Vagina (tissue), 2 donors: Measurements from ENCODE around the gene SPAG4.

Experiments
- POLR2AphosphoS5 ChIP-seq, 2 donors: sonication (generic); formaldehyde crosslinking; IDR thresholded peaks; one replicate each; pipeline ENCODE4 v1.9.0; 2017; ENCODE audit warnings: antibody characterized with exemption in 2 of 2, mild to moderate bottlenecking in 2 of 2, low read depth in 1 of 2; ENCODE audit not compliant: insufficient read depth in 1 of 2
- TF ChIP-seq, protein P1 (sequence below), 3 experiments: fragments of 450-650 bp in 2 of 3; fragments of 200-600 bp in 1 of 3; sonication (generic) in 1 of 3; IDR thresholded peaks; one replicate each; pipeline ENCODE4 v1.5.1; 2017 to 2019; ENCODE audit warnings: antibody characterized with exemption in 3 of 3, mild to moderate bottlenecking in 2 of 3, moderate library complexity in 2 of 3

DNA sequence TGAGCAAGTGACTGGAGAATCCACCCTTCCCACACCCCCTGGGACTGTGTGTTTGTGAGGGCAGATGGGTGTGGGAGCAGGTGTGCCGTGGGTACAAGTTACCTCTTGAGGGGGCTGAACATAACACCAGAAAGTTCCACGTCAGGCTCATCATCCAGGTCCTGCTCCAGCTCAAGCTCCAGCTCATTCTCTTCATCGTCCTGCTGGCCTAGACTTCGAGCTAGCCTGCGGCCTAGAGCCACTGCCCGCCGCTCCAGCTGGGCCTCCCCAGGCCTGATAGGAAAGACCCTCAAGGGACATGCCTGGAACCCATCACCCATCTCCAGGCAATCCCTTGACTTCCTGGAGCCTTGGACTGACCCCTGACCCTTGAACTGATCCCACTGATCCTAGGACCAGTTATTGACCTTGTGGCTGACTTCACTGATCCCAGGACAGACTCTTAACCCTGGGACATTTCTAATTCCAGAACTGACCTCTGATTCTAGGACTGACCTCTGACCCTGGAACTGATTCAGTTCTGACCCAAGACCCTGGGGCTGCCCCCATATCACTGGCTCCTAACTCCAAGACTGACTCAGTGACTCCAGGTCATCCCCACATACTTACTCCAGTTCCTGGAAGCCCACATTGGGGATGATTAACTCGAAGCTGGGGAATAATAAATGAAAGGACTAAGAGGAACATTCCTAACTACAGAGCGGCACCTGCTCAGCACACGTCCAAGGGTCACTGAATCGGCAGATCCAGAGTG is 11.8 kb upstream of the SPAG4 start:
- TF ChIP-seq, protein P1, sequence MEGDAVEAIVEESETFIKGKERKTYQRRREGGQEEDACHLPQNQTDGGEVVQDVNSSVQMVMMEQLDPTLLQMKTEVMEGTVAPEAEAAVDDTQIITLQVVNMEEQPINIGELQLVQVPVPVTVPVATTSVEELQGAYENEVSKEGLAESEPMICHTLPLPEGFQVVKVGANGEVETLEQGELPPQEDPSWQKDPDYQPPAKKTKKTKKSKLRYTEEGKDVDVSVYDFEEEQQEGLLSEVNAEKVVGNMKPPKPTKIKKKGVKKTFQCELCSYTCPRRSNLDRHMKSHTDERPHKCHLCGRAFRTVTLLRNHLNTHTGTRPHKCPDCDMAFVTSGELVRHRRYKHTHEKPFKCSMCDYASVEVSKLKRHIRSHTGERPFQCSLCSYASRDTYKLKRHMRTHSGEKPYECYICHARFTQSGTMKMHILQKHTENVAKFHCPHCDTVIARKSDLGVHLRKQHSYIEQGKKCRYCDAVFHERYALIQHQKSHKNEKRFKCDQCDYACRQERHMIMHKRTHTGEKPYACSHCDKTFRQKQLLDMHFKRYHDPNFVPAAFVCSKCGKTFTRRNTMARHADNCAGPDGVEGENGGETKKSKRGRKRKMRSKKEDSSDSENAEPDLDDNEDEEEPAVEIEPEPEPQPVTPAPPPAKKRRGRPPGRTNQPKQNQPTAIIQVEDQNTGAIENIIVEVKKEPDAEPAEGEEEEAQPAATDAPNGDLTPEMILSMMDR (IDR thresholded peaks at IDR 0.05): no peak
- TF ChIP-seq POLR2AphosphoS5 (IDR thresholded peaks at IDR 0.05; ENCODE audit: insufficient read depth in 1 of 2, low read depth in 1 of 2): no peak
